UCSD-AML1 (cell line): ENCODE data around the gene RNF114.
"Not testable (repeated sequence)": the region's sequence is repeated elsewhere in the genome, so short reads cannot be mapped to it uniquely, and the experiment has no call there.

Source experiments
- DNase-seq: peaks from one replicate; lab custom pipeline; 2025; ENCODE audit not compliant: unreplicated experiment; lab: John Stamatoyannopoulos, UW

Gene RNF114

DNA sequence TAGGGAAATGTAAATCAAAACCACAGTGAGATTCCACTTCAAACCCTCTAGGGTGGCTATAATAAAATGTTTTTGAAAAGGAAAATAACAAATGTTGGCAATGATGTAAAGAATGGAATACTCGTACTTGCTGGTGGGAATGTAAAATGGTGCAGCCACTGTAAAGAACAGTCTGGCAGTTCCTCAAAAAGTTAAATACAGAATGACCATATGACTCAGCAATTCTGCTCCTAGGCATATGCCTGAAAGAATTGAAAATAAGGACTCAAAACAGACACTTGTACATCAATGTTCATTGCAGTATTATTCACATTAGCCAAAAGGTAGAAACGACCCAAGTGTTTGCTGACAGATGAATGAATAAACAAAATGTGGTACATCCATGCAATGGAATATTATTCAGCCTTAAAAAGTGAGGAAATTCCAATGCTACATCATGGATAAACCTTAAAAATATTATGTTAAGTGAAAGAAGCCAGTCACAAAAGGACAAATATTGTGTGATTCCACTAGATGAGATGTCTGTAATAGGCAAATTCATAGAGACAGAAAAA lies 10.2 kb upstream of the RNF114 start:
- DNase-seq: no peak

DNA sequence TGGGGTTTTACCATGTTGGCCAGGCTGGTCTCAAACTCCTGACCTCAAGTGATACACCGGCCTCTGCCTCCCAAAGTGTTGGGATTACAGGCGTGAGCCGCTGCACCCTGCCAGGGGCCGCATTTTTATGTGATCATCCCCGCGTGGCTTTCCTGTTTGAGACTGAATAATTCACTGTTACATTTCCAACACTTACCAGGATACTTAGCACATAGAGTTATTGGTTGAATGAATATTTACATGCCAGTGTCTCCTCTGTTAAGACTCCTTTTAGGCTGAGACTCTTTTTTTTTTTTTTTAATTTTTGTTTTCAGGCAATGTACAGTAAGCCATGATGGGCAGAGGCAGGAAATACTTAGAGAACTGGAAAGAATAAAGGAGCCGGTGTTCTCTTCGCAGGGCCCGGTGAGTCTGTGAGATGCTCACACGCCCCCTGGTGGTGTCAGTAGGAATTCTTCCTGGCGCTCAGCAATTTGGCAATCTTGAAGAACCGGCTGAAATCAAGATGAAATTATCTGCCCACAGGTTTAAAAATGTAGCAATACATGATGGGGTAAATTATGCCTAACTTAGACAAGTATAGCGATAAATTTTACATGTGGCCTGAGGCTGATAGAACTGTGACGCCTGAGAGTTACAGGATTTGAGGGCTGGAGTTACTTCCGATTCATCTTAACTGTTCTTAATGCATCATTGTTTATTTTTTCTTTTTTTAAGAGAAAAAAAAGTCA lies 7.6 kb upstream of the RNF114 start:
- peak; percentile 75 for DNase-seq

DNA sequence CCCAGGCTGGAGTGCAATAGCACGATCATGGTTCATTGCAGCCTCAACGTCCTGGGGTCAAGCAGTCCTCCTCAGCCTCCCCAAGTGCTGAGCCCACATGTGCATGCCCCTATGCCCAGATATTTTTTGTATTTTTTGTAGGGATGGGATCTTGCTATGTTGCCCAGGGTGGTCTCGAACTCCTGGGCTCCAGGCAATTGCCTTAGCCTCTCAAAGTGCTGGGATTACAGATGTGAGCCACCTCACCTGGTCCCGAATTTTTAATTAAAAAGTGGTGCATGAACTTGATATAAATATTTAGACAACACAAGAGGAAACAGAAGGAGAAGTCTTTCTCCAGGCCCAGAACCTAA lies 7.1 kb upstream of the RNF114 start:
- DNase-seq: no peak

DNA sequence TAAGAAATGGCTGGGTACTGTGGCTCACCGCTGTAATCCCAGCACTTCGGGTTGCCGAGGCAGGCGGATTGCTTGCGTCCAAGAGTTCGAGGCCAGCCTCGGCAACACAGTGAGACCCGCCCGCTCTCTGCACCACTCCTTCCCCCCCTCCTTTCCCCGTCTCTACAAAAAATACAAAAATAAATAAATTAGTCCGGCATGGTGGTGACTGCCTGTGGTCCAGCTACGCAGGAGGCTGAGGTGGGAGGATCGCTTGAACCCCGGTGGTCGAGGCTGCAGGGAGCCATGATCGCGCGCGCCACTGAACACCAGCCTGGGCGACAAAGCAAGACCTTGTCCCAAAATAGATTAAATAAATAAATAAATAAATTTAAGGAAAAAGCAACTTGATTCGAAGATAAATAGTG lies 448 bp upstream of the RNF114 start:
- no peak for DNase-seq

DNA sequence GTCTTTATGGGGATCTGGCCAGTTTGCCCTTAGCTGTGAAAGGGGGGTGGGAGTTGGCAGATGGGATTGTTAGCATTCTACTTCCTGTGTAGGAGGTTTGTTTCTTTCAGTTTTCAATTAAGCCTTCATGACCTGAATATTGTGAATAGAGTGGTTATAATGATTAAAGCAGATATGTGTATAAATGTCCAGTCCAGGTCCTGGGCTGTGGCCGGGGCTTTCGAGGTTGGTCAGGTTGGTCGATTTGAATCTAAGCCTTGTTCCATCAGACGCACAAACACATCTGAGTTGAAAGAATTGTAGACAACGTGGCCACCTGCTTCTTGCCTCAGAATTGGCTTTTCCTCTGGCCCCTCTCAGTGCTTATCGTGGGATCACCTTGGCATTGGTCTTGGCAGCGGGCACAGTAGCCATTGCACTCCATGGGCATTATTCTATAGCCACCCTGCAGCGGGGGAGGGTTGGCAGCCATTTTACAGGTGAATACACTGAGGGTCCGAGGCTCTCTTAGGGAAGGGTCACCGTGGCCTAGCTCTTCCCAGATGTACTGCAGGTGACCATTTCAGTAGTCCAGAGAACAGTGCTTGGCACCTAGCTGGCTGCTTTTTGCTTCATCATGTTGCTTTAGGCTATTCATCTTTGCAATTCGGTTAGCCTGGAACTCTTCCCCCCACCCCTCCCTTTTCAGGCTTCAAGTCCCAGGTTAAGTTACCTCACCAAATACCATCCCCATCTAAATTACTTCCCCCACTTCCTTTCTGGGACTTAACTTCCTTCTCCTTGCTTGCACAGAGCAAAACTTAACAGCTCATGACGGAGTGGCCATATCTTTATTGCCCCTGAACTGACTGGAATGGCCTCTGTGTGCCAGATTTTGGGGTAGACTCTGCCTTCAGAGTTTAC lies 1.1 kb downstream of the RNF114 start:
- DNase-seq: no peak

DNA sequence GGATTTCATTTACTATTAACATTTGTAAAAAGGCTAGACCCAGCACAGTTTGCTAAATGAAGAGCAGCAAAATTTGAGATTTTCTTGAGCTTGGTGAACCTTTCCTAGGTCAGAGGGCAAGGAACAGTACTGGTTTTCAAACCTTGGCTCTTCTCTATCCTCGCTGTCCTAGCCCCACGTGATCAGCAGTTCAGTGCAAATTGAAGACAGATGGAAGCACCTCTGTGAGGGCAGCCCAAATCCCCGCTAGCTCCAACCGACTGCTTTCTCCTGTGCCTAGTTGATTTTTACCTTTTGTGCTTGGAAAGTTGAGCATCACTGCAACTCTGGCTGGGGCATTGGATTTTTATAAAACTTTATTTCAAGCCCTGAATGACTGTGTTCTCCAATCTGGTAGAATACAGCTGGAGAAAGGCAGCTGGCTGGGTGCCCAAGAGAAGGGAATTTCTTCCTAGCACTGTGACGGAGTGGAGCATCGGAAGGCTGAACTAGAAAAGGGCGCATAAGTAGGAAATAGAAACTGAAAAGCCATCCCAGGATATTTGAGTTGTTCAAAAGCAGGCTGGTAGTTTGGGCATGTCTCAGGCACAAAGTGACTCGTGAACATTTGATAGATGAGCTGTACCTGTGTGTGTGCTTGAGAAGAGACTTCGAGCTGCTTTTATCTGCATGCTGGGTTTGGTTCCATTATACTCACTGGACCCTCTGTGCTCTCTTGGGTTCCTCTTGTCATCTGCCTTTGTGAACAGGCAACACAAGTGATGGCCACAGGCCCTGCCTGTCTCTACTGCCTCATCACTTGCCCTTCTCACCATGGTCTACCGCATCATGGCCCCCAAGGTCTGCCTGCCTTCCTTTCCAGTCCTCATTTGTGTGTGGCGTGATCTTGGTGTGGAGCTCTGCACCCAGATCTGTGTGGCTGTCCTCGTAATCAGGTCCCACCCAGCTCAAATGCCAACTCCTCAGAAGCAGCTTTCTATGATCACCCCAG lies 2.3 kb downstream of the RNF114 start:
- no peak for DNase-seq

DNA sequence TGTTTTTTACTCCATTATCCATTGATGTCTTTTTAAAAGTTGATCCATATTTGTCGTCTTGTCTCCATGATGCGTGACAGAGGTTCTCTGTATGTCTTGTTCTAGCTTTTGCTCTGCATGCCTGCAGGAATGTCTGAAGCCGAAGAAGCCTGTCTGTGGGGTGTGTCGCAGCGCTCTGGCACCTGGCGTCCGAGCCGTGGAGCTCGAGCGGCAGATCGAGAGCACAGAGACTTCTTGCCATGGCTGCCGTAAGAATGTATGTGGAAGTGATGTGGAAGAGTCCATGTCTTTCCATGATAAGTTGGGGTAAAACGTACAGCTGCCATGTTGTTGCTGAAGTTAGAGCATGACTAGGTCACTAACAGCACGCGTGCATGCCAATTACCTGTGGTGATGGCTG lies 5.3 kb downstream of the RNF114 start:
- DNase-seq: no peak

DNA sequence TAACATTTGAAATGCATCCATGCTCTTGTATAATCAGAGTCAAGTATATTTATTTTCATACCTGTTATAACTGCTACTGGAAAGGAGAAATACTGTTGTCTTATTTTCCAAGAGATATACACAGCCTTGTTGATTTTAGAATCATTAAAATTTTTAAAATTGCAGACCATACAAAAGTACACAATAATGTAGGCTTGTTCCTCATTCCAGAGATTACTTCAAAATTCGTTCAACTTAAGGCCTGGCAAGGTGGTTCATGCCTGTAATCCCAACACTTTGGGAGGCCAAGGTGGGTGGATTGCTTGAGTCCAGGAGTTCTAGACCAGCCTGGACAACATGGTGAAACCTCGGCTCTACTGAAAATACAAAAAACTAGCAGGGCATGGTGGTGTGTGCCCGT lies 6.1 kb downstream of the RNF114 start:
- no peak for DNase-seq

DNA sequence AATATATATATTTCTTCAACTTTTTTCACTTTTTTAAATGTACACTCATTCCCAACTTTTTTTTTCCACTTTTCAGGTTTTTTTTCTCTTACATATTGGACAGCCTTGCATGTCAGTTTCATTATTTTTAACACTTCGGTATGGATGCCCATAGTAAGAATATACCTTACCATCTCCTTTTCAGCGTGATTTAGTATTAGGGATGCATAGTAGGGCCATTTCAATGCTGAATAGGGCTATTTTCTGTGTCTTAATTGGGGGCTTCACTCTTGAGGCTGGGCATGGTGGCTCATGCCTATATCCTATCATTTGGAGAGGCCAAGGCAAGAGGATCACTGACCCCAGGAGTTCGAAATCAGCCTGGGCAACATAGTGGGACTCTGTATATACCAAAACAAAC lies 6.7 kb downstream of the RNF114 start:
- no peak for DNase-seq

DNA sequence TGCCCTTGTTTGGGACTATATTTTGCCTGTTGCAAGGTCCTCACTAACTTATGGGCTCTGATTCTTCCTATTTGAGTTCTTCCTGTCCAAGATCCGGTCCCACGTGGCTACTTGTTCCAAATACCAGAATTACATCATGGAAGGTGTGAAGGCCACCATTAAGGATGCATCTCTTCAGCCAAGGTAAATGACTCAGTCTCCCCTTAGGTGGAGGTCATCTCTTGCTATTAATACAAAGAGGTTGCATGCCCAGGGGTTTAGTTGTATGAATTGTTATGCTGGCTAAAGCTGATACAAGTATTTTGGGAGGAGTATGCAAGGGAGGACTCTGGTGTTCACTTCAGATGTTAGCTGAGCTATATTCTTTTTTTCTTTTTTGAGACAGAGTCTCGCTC lies 9.1 kb downstream of the RNF114 start:
- no peak for DNase-seq

DNA sequence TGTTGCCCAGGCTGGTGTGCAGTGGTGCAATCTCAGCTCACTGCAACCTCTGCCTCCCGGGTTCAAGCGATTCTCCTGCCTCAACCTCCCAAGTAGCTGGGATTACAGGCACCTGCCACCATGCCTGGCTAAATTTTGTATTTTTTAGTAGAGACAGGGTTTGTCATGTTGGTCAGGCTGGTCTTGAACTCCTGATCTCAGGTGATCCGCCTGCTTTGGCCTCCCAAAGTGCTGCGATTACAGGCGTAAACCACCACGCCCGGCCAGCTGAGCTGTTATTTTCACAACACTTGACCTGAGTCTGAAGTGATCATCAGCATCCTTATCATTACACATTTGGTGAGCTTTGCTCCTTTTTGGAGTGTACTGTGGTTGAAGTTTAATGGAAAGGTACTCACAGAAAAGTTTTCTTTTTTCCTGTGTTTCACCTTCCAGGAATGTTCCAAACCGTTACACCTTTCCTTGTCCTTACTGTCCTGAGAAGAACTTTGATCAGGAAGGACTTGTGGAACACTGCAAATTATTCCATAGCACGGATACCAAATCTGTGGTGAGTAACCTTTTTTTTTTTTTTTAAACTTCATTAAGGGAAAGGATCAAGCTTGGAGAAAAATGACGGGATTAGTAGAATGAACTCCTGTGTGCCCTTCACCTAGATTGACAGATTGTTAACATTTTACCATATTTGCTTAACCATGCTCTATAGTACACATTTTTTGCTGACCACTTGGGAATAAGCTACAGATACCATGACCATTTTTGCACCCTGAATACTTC lies 9.7 kb downstream of the RNF114 start:
- DNase-seq: no peak

DNA sequence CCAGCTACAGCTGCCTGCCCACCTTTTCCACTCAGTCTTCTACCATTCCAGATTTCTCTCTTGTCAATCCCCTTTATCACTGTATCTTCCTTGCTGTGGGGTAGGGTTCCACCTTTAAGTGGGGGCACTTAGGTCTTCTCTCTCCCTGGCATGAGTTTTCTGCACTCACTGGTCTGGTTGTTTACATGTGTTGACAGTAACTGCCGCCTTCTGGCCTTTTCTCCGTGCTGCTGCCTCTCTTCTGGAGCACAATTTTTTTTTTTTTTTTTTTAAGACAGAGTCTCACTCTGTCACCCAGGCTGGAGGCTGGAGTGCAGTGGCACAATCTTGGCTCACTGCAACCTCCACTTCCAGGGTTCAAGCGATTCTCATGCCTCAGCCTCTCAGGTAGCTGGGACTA lies 12.0 kb downstream of the RNF114 start:
- no peak for DNase-seq

DNA sequence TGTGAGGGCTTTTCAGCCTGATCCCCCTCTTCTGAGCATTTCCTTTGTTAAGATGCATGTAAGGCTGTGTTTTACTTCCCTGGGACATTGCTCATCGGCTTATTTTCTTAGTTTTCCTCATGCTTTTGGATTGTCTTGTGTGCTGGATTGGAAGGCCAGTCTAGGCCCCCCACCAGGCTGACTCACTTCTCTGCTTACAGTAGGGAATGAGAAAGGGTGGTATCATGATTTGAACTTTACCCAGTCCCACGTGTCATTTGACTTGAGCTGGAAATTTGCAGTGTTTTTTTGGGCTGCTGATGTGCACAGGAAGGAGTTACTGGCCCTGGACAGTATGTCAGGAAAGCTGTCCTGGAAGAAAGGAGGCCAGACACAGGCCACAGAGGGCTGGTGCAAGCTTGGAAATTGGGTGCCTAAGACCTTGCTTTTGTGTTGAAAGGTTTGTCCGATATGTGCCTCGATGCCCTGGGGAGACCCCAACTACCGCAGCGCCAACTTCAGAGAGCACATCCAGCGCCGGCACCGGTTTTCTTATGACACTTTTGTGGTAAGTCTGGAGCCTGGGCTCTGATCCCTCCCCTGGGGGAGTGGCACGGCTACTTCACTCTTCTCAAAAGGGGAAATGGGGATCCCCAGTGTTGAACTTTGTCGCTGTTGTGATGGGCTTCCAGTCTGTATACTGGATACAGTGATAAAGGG lies 12.8 kb downstream of the RNF114 start:
- no peak for DNase-seq

DNA sequence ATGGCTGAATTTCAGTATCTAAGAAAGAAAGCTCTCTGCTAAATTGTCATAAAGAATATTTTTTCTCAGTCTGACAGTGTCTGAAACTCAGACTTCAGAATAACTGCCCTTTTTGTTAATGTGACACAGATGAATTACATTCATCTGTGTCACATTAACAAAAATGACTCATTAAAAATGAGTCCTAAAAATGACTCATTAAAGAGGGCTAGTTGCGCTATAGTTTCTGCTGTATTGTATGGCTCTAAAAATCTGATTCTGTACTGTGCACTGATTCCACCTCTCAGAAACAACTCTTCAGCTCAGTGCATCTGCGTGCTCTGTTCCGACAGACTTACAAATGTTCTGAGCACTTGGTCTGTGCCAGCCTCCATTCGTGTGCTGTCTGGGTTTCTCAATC lies 15.0 kb downstream of the RNF114 start:
- no peak for DNase-seq

DNA sequence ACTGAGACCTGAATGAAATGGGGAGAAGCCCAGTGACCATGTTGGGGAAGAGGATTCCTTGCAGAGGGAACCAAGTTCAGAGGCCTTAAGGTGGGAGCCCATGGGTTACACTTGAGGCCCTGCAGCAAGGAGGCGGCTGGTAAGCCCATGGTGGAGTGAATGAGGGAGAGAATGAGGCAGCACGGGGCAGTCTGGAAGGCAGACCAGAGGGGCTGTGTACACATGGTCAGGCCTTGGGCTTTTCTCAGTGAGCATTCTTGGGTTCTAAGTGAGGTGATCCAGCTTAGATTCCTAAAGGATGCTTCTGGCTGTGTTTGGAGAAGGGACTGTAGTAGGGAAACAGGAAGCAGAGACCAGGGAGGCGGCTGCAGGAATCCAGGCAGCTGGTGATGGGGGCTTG lies 19.0 kb downstream of the RNF114 start:
- no peak for DNase-seq

DNA sequence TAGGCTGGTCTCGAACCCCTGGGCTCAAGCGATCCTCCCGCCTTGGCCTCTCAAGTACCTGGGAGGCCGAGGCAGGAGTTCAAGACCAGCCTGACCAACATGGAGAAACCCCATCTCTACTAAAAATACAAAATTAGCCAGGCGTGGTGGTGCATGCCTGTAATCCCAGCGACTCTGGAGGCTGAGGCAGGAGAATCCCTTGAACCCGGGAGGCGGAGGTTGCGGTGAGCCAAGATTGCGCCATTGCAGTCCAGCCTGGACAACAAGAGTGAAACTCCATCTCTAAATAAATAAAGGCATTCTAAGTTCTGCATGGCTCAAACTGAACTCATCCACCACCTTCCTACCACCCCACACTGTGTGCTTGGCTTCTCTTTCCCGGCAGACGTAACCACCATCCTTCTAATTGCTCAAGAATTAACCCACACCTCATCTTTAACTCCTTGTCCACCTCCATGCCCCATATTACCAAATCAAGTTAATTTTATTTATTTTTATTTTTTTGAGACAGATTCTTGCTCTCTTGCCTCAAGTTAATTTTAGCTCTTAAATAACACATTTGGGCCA lies 19.7 kb downstream of the RNF114 start:
- DNase-seq: not testable (repeated sequence)

DNA sequence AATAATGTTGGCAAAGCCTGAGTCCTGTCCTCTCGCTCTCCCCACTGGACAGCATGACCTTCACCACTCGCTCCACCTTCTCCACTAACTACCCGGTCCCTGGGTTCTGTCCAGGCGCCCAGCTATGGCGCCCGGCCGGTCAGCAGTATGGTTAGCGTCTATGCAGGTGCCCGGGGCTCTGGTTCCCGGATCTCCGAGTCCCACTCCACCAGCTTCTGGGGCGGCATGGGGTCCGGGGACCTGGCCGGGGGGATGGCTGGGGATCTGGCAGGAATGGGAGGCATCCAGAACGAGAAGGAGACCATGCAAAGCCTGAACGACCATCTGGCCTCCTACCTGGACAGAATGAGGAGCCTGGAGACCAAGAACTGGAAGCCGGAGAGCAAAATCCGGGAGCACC lies 20.5 kb downstream of the RNF114 start:
- no peak for DNase-seq

DNA sequence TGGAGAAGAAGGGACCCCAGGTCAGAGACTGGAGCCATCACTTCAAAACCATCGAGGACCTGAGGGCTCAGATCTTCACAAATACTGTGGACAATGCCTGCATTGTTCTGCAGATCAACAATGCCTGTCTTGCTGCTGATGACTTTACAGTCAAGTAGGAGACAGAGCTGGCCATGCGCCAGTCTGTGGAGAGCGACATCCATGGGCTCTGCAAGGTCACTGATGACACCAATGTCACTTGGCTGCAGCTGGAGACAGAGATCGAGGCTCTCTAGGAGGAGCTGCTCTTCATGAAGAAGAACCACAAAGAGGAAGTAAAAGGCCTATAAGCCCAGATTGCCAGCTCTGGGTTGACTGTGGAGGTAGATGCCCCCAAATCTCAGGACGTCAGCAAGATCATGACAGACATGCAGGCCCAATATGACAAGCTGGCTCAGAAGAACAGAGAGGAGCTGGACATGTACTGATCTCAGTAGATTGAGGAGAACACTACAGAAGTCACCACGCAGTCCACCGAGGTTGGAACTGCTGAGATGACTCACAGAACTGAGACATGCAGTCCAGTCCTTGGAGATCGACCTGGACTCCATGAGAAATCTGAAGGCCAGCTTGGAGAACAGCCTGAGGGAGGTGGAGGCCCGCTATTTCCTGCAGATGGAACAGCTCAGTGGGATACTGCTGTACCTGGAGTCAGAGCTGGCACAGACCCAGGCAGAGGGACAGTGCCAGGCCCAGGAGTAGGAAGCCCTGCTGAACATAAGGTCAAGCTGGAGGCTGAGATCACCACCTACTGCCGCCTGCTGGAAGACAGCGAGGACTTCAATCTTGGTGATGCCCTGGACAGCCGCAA lies 21.1 kb downstream of the RNF114 start:
- DNase-seq: not testable (repeated sequence)
